Placental pericyte (primary cell): ENCODE measurements around the gene WNT16. TPM values are rescaled to one million over a fixed set of nuclear protein-coding genes. Genes with fewer than 3 reads are reported as not detected.

ENCODE experiments used
- total RNA-seq: library from RNA; depleted of rRNA; stranded (reverse); fragments of >200 nt; gene quantifications from 2 replicates; pipeline ENCODE4 v1.2.3, GENCODE V29; 2012

WNT16 gene
- total RNA-seq: 3.9 TPM in 1 of 2 replicates, not detected in the other

GRCh38 chr7:121328508-121329190, at the start of gene WNT16:
Gene WNT16 (plus strand): TSS chr7:121329000. CDS start chr7:121329293, 293 bp downstream.

Other genes starting within 250 kb of the WNT16 start
- gene FAM3C, start 67.3 kb downstream of the WNT16 start, total RNA-seq: 37.2 and 41.1 TPM in 2 replicates